Epidermal melanocyte (primary cell): ENCODE results near the gene THAP4.
A peak's percentile ranks its signal among the peaks of the same experiment; 100 is the strongest.

Experiments
- DNase-seq: peaks from one replicate; pipeline ENCODE4 v3.0.0; 2011; ENCODE audit warnings: low spot score; ENCODE audit not compliant: insufficient read length

The THAP4 gene

GRCh38 chr2:241550616-241551580 is 86.1 kb downstream of the THAP4 start:
- DNase-seq, result no peak

GRCh38 chr2:241548451-241548835 is 88.5 kb downstream of the THAP4 start:
- no peak for DNase-seq

GRCh38 chr2:241547781-241548450 is 89.0 kb downstream of the THAP4 start:
- no peak for DNase-seq

- DNase-seq, result peak; percentile 62
These were observed 90.0 kb downstream of the THAP4 start for GRCh38 chr2:241546771-241547498.

- no peak for DNase-seq
These were observed 91.2 kb downstream of the THAP4 start for GRCh38 chr2:241545523-241546473.

GRCh38 chr2:241545106-241545505 is 91.9 kb downstream of the THAP4 start:
- DNase-seq, result no peak

GRCh38 chr2:241542278-241542605 is 94.7 kb downstream of the THAP4 start:
- DNase-seq, result no peak

GRCh38 chr2:241541564-241542277 is 95.2 kb downstream of the THAP4 start:
- no peak for DNase-seq

GRCh38 chr2:241540771-241541561 is 96.0 kb downstream of the THAP4 start:
- DNase-seq, result no peak

GRCh38 chr2:241540401-241540770 is 96.6 kb downstream of the THAP4 start:
- DNase-seq, result no peak

- DNase-seq, result no peak
These were observed 97.2 kb downstream of the THAP4 start for GRCh38 chr2:241539616-241540374.

GRCh38 chr2:241538838-241539615 is 97.9 kb downstream of the THAP4 start:
- no peak for DNase-seq

- DNase-seq, result no peak
These were observed 100.9 kb downstream of the THAP4 start for GRCh38 chr2:241535871-241536655.

- DNase-seq, result no peak
These were observed 102.1 kb downstream of the THAP4 start for GRCh38 chr2:241534701-241535375.
